Measurements from ENCODE around the gene MYL7.
A peak's percentile ranks its signal among the peaks of the same experiment; 100 is the strongest.

The MYL7 gene

DNA sequence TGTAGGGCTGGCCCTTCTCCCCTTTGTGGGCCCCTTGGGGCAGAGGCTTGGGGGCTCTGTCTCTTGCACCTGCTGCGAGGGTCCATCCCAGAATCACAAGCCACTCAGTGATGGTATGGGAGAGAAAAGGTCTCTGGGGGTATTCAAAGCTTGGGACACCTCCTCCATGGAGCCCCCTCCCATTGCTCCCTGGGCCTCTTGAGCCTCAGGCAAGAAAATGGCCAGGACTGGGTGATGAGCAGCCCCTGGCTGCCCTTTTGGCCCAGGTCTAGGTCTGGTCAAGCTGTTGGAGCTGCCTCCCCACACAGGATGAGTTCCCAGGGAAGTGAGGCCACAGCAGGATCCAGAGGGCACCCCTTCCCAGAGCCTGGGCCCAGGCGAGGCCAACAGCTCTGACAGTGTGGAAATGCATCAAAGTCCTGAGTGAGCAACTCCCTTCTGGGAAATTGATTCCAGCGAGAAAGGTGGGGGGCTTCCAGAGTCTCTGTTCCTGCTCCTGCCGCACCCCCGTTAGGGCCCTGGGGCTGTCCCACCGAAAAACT, 3.4 kb upstream of the MYL7 start:
- no peaks in the 10 kb centered on the region for H3K9me3 ChIP-seq
- H3K36me3 ChIP-seq: no peaks in the 10 kb centered on the region
- H3K27me3 ChIP-seq: no peaks in the 10 kb centered on the region
- no peak overlapping the region for H3K27ac ChIP-seq
- TF ChIP-seq, protein P1, sequence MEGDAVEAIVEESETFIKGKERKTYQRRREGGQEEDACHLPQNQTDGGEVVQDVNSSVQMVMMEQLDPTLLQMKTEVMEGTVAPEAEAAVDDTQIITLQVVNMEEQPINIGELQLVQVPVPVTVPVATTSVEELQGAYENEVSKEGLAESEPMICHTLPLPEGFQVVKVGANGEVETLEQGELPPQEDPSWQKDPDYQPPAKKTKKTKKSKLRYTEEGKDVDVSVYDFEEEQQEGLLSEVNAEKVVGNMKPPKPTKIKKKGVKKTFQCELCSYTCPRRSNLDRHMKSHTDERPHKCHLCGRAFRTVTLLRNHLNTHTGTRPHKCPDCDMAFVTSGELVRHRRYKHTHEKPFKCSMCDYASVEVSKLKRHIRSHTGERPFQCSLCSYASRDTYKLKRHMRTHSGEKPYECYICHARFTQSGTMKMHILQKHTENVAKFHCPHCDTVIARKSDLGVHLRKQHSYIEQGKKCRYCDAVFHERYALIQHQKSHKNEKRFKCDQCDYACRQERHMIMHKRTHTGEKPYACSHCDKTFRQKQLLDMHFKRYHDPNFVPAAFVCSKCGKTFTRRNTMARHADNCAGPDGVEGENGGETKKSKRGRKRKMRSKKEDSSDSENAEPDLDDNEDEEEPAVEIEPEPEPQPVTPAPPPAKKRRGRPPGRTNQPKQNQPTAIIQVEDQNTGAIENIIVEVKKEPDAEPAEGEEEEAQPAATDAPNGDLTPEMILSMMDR (IDR thresholded peaks at IDR 0.05): no peak
- H3K4me1 ChIP-seq: peaks cover 0 to 19% (median 14%) of the 10 kb centered on the region in 4 donors
- intact Hi-C loops (cut with DNase I; ENCODE audit: low total_unique reads): no loop called here
- H3K4me3 ChIP-seq: no peak overlapping the region
- peak; percentile 14 to 53 for DNase-seq

GRCh38 chr7:44143646-44144250, 2.6 kb upstream of the MYL7 start:
- no peaks in the 10 kb centered on the region for H3K27me3 ChIP-seq

DNA sequence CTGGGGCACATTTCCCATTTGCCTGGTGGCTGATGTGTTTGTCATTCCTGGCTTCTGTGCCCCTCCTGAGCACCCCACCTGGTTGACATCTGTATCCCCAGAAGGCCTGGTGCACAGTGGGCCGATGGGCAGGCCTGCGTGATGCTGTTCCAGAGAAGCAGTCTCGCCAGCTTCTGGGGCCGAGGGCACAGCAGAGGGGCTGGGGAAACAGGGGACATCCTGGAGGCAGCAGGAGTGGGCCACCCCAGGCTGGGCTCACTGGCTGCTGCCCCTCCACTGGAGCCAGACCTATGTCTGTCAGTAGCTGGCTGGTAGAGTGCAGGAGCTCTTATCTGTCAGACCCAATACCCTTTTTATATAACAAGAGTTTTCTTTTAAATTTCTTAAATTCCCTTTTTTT, 896 bp upstream of the MYL7 start:
- TF ChIP-seq, protein P1 (IDR thresholded peaks at IDR 0.05): no peak
- Histone ChIP-seq H3K27ac (no peak overlapping the region), H3K27me3 (no peaks in the 10 kb centered on the region), H3K4me3 (no peak overlapping the region), H3K4me1 (peaks cover 0 to 19% (median 14%) of the 10 kb centered on the region in 4 donors), H3K36me3 (no peaks in the 10 kb centered on the region), H3K9me3 (no peaks in the 10 kb centered on the region)
- DNase-seq: peak; percentile 10 to 52
- intact Hi-C loops (cut with DNase I; ENCODE audit: low total_unique reads): no loop called here

More at GRCh38 chr7:44143646-44144250, 2.6 kb upstream of the MYL7 start:
- H3K27ac ChIP-seq: no peak overlapping the region
- TF ChIP-seq, protein P1 (IDR thresholded peaks at IDR 0.05): no peak
- peak; percentile 16 to 51 for DNase-seq
- peaks cover 0 to 19% (median 14%) of the 10 kb centered on the region in 4 donors for H3K4me1 ChIP-seq
- H3K9me3 ChIP-seq: no peaks in the 10 kb centered on the region
- intact Hi-C loops (cut with DNase I; ENCODE audit: low total_unique reads): no loop called here
- H3K36me3 ChIP-seq: no peaks in the 10 kb centered on the region
- no peak overlapping the region for H3K4me3 ChIP-seq

- DNase-seq: no peak
- Histone ChIP-seq H3K4me3 (no peak overlapping the region), H3K9me3 (no peaks in the 10 kb centered on the region), H3K36me3 (no peaks in the 10 kb centered on the region), H3K27ac (no peak overlapping the region), H3K4me1 (peaks cover 0 to 6% (median 5%) of the 10 kb centered on the region in 4 donors), H3K27me3 (no peaks in the 10 kb centered on the region)
- intact Hi-C loops (cut with DNase I; ENCODE audit: low total_unique reads): no loop called here
- TF ChIP-seq, protein P1 (IDR thresholded peaks at IDR 0.05): no peak
Observed at GRCh38 chr7:44140341-44140740, 791 bp downstream of the MYL7 start.

GRCh38 chr7:44139311-44140010, 1.7 kb downstream of the MYL7 start:
- intact Hi-C loops (cut with DNase I; ENCODE audit: low total_unique reads): no loop called here
- no peak for DNase-seq
- H3K4me3 ChIP-seq: no peak overlapping the region

More at GRCh38 chr7:44139311-44140010, 1.7 kb downstream of the MYL7 start:
- Histone ChIP-seq H3K27ac (no peak overlapping the region), H3K4me1 (no peaks in the 10 kb centered on the region), H3K9me3 (no peaks in the 10 kb centered on the region), H3K36me3 (no peaks in the 10 kb centered on the region), H3K27me3 (no peaks in the 10 kb centered on the region)
- TF ChIP-seq, protein P1 (IDR thresholded peaks at IDR 0.05): no peak
